BJ (cell line): ENCODE measurements around the gene KDM4C. TPM values are rescaled to one million over a fixed set of nuclear protein-coding genes. Genes with fewer than 3 reads are reported as not detected.

ENCODE experiments used
- CTCF ChIA-PET: fragments of 350-600 bp; formaldehyde crosslinking; extraction: SDS; loops from one replicate; lab custom pipeline; 2021; ENCODE audit warnings: antibody characterized with exemption, inconsistent platforms; lab: Yijun Ruan, JAX
- POLR2A ChIA-PET: fragments of 300-600 bp; sonication (Branson Sonifier 250); formaldehyde crosslinking; extraction: SDS; loops from one replicate; lab custom pipeline; 2021; ENCODE audit warnings: antibody characterized with exemption; lab: Charles Lee
- DNase-seq: peaks from one replicate; pipeline ENCODE4 v3.0.0-alpha.2; 2011; ENCODE audit warnings: low read depth
- H3K27me3 ChIP-seq: 2 replicates; pipeline ENCODE4 v1.6.0; 2011; ENCODE audit warnings: low read length; ENCODE audit not compliant: control insufficient read depth, insufficient read depth
- H3K36me3 ChIP-seq: 2 replicates; pipeline ENCODE4 v1.5.1; 2011; ENCODE audit warnings: low read length; ENCODE audit not compliant: control insufficient read depth, insufficient read depth
- H3K4me3 ChIP-seq: 2 replicates; pipeline ENCODE4 v1.5.1; 2011; ENCODE audit warnings: low read depth, mild to moderate bottlenecking, control low read depth, low read length
- polyA plus RNA-seq: library from polyadenylated mRNA; depleted of rRNA; stranded (reverse); fragments of >200 nt; gene quantifications from 2 replicates; pipeline ENCODE4 v1.2.3, GENCODE V29; 2011
- TF ChIP-seq, protein P1 (sequence below): IDR thresholded peaks from 2 replicates; pipeline ENCODE4 v1.5.1; 2011; ENCODE audit warnings: low read depth, mild to moderate bottlenecking, control low read depth, inconsistent platforms, low read length, moderate library complexity; ENCODE audit not compliant: insufficient read depth

The KDM4C gene
- polyA plus RNA-seq, 1 experiment = 11.3 TPM

DNA sequence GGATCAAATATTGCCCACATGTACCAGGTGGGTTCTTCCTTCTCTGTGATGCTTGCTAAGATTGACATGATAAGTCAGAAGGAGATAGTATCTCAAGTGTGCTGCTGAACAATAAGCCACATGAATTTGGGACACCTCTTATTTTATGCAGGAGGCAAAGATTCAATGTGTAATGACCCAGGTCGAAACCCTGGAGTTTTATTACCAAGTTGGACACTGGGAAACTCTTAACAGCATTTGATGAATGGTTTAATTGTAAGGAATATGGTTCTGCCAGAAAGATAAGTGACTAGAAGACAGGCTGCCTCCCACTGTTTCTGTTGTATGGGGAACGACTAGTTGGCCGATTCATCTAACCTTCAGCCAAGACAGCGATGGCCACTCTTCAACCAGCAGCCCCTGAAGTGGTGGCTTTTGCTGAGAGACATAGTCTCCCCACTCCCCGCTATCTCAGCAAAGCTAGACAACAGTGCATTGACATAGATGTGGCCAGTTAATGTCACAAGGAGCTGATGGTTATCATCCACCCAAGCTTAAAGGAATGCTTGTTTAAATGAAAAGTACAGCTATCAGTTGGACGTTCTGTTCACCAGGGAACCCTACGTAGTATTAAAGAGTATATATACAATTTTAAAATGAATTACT is 407.7 kb downstream of the KDM4C start:
- ChIA-PET CTCF (interaction anchor here (0.9 to 1.4 kb wide), 4 partner anchors 11 to 113 kb away, joined by 3 to 4 read pairs (median 3); no protein-coding TSS in a partner anchor), POLR2A (no interaction called here)
- Histone ChIP-seq H3K4me3 (no peak overlapping the region), H3K36me3 (no peaks in the 10 kb centered on the region), H3K27me3 (no peaks in the 10 kb centered on the region)
- TF ChIP-seq, protein P1, sequence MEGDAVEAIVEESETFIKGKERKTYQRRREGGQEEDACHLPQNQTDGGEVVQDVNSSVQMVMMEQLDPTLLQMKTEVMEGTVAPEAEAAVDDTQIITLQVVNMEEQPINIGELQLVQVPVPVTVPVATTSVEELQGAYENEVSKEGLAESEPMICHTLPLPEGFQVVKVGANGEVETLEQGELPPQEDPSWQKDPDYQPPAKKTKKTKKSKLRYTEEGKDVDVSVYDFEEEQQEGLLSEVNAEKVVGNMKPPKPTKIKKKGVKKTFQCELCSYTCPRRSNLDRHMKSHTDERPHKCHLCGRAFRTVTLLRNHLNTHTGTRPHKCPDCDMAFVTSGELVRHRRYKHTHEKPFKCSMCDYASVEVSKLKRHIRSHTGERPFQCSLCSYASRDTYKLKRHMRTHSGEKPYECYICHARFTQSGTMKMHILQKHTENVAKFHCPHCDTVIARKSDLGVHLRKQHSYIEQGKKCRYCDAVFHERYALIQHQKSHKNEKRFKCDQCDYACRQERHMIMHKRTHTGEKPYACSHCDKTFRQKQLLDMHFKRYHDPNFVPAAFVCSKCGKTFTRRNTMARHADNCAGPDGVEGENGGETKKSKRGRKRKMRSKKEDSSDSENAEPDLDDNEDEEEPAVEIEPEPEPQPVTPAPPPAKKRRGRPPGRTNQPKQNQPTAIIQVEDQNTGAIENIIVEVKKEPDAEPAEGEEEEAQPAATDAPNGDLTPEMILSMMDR = no peak
- DNase-seq = no peak

DNA sequence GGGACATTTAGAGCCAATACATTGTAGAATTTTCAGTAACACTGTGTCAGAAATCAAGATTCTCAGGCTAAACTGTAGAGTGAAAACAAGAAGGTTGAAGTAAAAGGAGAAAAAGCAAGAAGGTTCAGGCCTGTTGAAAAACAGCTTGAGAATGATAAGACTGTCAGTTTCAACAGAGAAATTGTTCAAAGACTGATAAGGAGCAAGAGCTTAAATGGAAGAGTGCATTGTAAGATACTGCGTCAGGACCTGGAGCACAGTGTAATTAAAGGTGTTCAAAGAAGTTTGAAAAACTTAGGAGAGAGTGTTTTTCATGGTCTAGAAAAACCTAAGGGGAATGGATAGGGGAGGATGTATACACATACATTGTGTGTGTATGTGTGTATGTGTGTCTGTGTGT is 408.3 kb downstream of the KDM4C start:
- H3K36me3 ChIP-seq = no peaks in the 10 kb centered on the region
- ChIA-PET CTCF (interaction anchor here (0.9 to 1.4 kb wide), 3 partner anchors 11 to 113 kb away, joined by 3 to 4 read pairs (median 3); no protein-coding TSS in a partner anchor), POLR2A (no interaction called here)
- no peaks in the 10 kb centered on the region for H3K27me3 ChIP-seq
- TF ChIP-seq, protein P1 = no peak
- DNase-seq = no peak
- H3K4me3 ChIP-seq = no peak overlapping the region

DNA sequence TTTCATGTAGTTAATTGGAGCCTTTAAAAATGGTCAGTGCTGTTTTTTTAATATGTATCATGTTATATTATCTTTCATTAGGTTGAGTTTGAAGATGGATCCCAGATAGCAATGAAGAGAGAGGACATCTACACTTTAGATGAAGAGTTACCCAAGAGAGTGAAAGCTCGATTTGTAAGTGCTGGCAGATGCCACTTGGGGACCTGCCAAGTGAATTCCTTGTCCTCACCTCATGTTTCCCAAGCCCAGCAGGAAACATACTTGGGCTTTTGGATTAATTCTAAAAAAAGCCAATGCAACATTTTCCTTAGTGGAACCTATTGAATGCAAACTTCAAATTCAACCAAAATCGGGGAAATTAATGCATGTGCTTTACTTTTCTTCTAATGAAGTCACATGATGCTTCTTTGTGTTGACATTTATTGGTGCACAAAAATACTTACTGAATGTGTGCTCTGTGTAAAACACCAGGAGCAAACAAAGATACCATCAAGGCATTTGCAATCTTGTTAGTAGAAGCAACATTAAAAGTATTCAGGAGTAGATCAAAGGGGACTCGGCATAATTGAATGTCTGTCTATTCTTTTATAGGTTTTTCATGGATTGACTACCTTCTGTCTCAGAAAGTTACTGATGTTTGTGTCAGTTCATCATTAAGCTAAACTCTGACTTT is 412.1 kb downstream of the KDM4C start:
- CTCF ChIA-PET = no interaction called here
- DNase-seq = no peak

DNA sequence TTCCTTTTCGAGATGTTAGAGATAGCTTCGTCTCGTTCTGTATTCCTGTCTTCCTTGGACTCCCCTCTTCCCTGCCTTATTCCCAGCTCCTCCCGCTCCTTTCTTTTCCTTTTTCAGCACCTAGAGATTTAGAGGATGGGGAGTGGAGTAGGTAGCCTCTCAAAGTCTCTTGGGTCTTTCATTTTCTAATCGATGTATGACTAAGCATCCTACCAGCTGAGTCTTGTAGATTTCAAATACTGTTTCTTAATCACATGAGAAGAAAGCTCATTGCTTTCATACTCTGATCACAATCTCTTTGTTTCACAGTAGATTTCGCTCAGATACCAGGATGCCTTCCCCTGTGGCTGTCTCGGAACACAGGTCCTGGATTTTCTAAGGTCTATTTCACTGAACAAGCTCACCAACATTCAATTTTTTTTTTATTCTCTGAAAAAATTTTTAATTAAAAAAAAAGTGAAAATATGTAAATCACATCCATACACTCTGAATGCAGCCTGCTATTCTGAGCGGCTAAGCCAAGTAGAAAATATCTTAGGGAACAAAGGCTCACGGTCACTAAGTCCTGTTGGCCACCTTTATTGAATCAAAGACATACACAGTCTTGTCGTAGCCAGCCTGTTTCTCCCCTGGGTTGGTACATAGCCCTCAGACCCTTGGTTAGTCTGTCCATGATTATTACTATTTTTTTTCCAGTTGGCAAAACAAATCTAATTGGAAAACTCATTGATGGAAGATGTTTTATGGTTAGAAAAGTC is 413.8 kb downstream of the KDM4C start:
- CTCF ChIA-PET = interaction anchor here (0.8 to 1.0 kb wide), 2 partner anchors 118 to 194 kb away, joined by 3 read pairs; no protein-coding TSS in a partner anchor

More for the DNA sequence above, 412.1 kb downstream of the KDM4C start:
- TF ChIP-seq, protein P1 = no peak
- Histone ChIP-seq H3K4me3 (no peak overlapping the region), H3K27me3 (no peaks in the 10 kb centered on the region), H3K36me3 (no peaks in the 10 kb centered on the region)
- POLR2A ChIA-PET = no interaction called here

More for the DNA sequence above, 413.8 kb downstream of the KDM4C start:
- POLR2A ChIA-PET = no interaction called here
- Histone ChIP-seq H3K27me3 (no peaks in the 10 kb centered on the region), H3K36me3 (no peaks in the 10 kb centered on the region), H3K4me3 (no peak overlapping the region)
- TF ChIP-seq, protein P1 = no peak
- DNase-seq = no peak
